ENCODE results near the gene CD47.
A peak's percentile ranks its signal among the peaks of the same experiment; 100 is the strongest.

The CD47 gene

DNA sequence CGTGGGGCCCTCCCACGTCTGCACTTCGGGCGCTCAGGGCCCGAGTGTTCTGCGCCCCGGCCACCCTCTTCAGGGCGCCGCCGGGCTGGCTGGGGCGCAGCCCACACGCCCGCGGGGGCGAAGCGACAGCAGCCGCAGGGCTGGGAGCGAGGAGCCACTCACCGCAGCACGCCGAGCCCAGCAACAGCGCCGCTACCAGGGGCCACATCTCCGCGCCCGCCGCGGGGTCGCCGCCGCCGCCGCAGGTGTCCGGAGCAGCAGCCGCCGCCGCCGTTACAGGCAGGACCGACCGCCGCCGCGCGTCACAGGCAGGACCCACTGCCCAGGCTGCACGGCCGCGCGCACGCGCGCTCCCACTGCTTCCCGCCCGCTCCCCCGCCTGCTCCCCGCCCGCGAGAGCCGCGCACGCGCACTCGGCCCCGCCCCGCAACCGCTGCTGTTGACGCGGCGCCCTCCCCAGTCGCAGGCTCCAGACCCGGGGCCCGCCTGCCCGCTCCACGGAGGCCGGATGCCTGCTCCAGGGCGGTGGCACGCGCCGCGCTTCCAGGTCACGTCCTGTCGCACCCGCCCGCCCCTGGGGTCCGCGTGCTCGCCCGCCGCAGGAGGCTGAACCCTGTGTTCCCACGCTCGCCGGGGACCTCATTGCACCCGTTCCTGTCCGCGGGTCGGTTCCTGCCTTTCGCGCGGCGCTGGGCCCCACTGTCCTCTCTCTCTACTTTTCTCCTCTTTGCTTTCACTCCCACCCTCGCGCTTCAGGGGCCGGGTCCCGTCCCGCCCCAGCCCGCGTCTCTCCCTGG is at the start of gene CD47:
CD47 (minus strand) TSS at position 331 of the 797 bp plus-strand sequence; CDS start at position 208, 123 bp downstream.
- TF ChIP-seq ZFX (IDR thresholded peaks at IDR 0.05; ENCODE audit: borderline replicate concordance) = no peak
- TF ChIP-seq, protein P1, sequence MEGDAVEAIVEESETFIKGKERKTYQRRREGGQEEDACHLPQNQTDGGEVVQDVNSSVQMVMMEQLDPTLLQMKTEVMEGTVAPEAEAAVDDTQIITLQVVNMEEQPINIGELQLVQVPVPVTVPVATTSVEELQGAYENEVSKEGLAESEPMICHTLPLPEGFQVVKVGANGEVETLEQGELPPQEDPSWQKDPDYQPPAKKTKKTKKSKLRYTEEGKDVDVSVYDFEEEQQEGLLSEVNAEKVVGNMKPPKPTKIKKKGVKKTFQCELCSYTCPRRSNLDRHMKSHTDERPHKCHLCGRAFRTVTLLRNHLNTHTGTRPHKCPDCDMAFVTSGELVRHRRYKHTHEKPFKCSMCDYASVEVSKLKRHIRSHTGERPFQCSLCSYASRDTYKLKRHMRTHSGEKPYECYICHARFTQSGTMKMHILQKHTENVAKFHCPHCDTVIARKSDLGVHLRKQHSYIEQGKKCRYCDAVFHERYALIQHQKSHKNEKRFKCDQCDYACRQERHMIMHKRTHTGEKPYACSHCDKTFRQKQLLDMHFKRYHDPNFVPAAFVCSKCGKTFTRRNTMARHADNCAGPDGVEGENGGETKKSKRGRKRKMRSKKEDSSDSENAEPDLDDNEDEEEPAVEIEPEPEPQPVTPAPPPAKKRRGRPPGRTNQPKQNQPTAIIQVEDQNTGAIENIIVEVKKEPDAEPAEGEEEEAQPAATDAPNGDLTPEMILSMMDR (IDR thresholded peaks at IDR 0.05) = 0 out of 2 replicates have a peak, but pooled peaks have one; percentile 4
- H3K27ac ChIP-seq = peak within 1 kb of the TSS; percentile 38

GRCh38 chr3:108137460-108137814 is 46.6 kb upstream of the CD47 start:
- no peak for TF ChIP-seq ZFX (IDR thresholded peaks at IDR 0.05; ENCODE audit: borderline replicate concordance)
- TF ChIP-seq, protein P1 (IDR thresholded peaks at IDR 0.05) = no peak
- no peak overlapping the region for H3K27ac ChIP-seq

- no peak overlapping the region for H3K27ac ChIP-seq
- TF ChIP-seq, protein P1 (IDR thresholded peaks at IDR 0.05) = no peak
- TF ChIP-seq ZFX (IDR thresholded peaks at IDR 0.05; ENCODE audit: borderline replicate concordance) = no peak
Observed at GRCh38 chr3:108136561-108137459, 46.0 kb upstream of the CD47 start.

DNA sequence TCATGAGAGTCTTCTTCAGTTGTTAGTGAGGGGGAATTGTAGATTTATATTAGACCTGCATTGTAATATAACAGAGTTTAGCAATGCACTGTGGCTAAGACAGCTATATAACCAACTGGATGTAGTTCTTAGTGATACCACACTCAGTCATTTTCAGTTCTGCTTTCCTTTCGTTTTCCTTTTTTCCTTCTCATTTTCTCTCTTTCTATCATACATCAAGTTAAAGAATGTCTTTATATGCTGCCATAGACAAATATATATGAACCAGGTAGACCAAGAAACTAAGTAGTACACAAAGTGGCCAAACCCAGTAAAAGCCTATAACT is 43.7 kb upstream of the CD47 start:
- H3K27ac ChIP-seq = no peak overlapping the region
- TF ChIP-seq, protein P1 (IDR thresholded peaks at IDR 0.05) = no peak
- no peak for TF ChIP-seq ZFX (IDR thresholded peaks at IDR 0.05; ENCODE audit: borderline replicate concordance)

GRCh38 chr3:108133858-108134554 is 43.2 kb upstream of the CD47 start:
- H3K27ac ChIP-seq = no peak overlapping the region
- TF ChIP-seq, protein P1 (IDR thresholded peaks at IDR 0.05) = no peak

DNA sequence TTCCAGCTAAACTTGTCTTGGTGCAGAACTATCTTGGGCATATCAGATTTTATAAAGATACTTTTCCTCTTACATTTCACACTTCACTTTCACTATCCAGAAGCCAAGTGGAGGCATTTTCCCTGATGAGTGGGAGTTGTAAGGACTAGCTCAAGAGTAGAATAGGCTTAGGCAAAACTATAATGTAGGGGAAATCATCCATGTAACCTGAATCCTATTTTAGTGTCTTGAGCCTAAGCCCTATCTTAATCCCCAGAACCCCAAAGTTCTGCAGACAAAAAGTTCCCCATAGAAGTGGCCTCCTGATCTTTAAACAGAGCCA is 42.2 kb upstream of the CD47 start:
- TF ChIP-seq, protein P1 (IDR thresholded peaks at IDR 0.05) = no peak
- no peak for TF ChIP-seq ZFX (IDR thresholded peaks at IDR 0.05; ENCODE audit: borderline replicate concordance)

More for the DNA sequence above, 42.2 kb upstream of the CD47 start:
- no peak overlapping the region for H3K27ac ChIP-seq

Data from 22Rv1 (cell line).